Fibroblast of skin of right biceps (primary cell): ENCODE measurements around the gene KLHDC1.
"Not testable (repeated sequence)": the region's sequence is repeated elsewhere in the genome, so short reads cannot be mapped to it uniquely, and the experiment has no call there.

ENCODE experiments used
- DNase-seq: peaks from one replicate; pipeline ENCODE4 v3.0.0-alpha.2; 2013

The KLHDC1 gene

DNA sequence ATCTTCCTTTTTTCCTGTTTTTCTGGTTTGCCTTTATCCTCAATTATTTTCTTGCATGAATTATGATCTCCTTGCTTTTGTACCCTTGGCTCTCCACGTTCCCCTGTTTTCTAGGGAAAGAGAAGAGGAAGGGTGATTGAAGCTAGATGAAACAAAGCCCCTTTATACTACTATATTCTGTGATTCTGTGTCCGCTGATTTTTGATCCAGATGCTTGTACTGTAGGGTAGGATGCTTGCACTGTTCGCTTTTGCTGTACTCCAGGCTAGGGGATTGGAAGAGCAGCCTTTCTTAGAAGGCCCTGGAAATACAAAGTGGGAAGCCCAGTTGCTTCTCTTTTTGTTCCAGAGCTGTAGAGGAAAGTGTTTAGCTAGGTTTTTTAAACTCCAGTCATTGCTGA is 40.0 kb downstream of the KLHDC1 start:
- DNase-seq, result no peak

DNA sequence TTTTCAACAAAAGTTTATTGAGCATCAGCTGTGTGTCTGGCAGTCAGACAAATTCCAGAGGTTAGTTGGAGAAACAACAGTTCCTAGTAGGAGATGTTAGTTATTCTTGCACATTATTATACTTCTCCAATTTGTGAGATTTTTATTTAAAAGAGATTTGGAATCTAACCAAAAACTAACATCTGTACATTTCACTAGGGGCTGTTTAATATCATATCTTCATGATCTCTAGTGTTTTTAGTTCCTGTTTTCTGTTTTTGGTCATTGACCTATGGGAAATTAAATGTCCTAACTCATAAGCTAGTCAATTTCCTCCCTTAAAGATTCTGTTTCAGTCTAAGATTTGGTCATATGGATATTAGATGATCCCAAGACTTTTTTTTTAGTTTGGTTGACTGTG is 40.9 kb downstream of the KLHDC1 start:
- no peak for DNase-seq

DNA sequence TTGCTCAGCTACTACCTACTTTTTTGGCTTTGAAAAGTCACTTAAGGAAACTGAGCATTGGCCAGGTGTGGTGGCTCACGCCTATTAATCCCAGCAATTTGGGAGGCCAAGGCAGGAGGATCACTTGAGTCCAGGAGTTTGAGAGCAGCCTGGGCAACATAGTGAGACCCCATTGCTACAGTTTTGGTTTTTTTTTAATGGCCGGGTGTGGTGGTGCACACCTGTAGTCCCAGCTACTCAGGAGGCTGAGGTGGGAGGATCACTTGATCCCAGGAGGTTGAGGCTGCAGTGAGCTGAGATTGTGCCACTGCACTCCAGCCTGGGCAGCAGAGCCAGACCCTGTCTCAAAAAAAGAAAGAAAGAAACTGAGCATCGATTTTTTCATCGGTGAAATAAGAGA is 42.7 kb downstream of the KLHDC1 start:
- DNase-seq, result not testable (repeated sequence)

DNA sequence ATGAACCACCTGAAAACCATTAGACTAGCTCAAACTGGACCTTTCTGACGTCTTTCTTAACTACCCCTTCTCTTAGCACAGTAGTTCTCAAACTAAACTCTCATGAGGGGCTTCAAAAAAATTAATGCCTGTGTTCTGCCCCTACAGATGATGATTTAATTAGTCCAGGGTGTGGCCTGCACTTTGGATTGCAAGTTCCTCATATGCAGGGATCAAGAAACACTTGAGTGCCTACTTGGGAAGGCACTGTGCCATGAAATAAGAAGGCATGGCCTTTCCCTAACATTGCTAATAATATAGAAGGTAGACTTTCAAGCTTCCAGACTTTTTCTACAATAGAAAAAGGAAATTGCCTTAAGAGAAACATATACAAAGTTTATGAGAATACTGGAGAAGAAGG is 52.3 kb downstream of the KLHDC1 start:
- no peak for DNase-seq

DNA sequence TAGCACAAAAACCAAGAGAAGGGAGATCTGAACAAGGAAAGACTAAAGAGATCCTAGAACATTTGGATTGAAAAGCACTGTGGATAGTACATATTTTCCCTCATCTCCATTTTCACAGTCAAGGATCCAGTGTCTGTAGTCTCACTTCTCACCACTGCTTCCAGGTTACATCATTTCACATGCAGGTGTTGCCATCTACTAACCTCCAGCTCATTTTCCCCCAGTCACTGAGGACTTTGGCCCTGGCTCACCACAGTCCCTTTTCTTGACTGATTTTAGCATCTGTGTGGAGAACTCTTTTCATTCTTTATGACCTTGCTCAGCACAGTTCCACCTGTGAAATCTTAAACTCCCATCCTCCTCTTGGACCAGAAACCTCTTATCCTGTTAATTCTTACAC is 53.6 kb downstream of the KLHDC1 start:
- DNase-seq, result not testable (repeated sequence)

DNA sequence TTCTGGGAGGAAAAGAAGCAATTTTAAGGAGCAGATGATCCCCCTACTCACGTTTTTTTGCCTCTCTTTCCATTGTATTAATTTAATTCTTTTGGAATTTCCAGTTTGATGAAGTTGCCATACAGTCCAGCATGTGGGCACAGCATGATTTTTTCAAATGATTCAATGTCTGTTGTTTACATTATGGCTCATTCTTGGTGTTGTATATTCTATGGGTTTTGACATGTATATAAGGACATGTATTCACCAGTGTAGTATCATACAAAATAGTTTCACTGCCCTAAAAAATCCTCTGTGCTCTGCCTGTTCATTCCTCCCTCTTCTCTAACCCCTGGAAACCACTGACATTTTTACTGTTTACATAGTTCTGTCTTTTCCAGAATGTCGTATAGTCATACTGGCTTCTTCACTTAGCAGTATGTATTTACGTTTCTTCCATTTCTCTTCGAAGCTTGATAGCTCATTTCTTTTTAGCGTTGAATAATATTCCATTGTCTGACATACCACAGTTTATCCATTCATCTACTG is 61.7 kb downstream of the KLHDC1 start:
- DNase-seq, result no peak

DNA sequence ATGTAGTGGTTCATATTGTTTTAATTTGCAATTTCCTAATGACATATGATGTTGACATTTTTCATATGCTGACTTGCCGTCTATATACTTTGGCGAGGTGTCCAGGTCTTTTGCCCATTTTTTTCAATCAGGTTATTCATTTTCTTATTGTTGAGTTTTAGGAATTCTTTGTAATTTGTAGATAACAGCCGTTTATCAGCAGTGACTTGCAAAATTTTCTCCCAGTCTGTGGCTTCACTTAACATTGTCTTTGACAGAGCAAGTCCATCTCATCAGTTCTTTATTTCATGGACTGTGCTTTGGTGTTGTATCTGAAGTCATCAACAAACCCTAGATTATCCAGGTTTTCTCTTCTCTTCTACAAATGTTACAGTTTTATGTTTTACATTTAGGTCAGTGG is 62.5 kb downstream of the KLHDC1 start:
- no peak for DNase-seq

DNA sequence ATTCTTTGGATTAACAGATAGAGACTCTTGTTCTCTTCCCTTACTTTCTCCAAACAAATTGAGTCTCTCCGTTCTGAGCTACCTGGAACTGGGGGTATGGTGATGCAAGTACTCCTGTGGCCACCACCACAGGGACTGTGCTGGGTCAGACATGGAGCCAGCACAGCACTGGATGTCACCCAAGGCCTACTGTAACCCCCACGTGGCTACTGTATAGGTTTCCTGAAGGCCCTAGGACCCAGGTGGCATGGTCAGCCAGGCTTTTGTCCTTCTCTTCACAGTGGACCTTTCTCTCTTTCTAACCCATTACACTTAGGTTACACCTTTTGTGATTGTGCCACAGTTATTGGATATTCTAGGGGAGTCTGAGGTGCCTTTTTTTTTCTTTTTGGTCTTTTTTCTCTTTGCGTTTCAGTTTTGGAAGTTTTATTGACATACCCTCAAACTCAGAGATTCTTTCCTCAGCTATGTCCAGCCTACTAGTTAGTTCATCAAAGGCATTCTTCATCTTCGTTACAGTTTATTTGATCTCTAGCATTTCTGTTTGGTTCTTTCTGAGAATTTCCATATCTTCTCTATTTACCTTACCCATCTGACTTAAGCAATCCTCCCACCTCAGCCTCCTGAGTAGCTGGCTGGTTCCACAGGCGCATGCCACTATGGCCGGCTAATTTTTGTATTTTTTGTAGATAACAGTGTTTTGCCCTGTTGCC is 69.1 kb downstream of the KLHDC1 start:
- no peak for DNase-seq

DNA sequence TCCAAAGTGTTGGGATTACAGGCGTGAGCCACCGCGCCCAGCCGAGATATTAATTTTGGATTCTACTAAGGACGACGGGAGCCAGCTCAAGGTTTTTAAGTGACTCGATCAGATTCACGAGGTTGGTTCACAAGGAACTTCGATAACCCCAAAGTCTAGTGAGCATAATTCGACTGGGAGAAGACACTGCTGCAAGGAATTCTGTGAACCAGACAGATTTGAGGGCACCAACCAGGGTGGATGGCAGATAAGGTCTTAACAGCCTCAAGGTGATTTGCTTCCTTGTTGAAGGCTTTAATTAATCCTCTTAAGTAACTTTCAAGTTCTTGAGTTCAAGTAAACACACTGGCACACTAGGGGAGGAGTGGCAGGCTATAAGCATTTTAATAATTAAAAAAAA is 73.9 kb downstream of the KLHDC1 start:
- no peak for DNase-seq

DNA sequence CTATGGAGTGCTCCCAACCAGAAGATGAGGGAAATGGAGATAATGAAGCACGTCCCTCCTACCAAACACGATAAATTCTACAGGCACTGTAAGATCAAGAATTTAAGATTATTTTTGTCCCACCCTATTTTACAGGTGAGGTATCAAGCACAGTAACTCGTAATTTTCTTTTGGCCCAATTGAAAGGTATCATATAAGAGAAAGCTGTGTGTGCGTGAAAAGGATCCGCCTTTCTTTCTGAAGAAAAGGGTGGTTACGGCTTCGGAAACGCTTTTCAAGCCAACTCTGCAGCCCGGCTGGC is 74.3 kb downstream of the KLHDC1 start:
- DNase-seq, result no peak

DNA sequence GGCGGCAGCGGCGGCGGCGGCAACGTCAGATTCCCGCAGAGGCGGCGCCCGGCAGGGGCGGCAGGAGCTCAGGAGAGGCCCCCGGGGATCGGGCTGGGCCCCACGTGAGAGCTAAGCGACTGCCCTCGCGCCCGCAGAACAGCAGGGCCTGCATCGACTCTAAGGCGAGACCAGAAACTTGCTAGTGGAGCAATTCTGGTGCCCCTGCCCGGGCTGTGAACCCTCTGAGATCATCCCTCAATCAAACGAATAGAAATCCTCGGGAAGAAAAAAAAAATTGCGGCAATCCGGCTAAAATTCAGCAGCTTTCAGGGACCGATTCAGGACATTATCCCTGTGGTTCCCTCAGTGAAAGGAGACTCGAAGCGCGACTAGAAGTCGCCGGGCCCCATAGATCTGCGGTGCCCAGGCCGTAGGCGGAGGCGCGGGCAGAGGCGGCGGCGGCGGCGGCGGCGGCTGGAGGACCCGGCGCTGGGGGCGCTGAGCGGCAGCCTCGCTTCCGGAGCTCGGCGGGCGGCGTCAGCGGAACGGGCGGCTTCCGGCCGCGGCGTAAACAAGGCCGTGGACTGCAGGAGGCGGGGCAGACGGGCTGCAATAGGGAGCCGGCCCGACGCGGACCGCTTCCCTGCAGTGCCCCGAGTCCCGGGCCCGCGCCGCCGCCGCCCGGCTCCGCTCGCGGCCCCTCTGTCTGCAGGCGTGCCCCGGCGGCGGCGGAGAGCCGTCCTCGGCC is 74.8 kb downstream of the KLHDC1 start, which contains the start of gene KLHDC2:
TSS of gene KLHDC2 (plus strand) at position 583 of the 730 bp plus-strand sequence. CDS start 316 bp downstream, outside the sequence.
- peak; percentile 91 for DNase-seq

DNA sequence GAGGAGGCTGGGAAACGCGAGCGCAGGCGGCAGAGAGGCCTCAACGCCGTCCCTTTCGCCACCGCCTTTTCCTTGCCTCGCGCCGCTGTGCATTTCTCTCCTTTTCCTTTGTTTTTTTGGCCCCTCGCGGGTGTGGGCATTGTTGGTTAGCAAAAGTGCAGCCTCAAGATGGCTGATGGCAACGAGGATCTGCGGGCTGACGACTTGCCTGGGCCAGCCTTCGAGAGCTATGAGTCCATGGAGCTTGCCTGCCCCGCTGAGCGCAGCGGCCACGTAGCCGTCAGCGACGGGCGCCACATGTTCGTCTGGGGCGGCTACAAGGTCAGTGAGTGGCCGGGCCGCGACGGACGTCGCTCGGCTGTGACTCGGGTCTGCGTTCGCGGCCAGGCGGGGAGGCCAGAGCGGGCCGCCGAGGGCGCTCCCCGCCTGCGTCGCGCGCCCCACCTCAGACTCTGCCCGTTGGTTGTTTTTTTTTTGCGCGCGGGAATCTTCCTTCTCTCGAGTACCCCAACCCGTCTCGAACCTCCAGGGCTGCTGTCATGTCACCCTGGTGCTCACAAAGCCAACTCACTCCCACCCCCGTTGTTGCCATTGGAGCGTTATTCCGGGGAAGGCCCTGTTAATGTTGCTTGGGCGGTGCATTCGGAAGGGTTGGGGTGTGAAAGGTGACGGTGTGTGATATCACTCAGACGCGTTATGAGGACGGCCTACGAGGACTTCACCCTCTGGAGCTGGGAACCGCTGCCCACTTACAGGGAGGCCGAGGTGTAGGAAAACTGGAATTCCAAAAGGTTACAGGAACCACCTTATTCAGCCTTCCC is 75.6 kb downstream of the KLHDC1 start:
- DNase-seq, result peak; percentile 67

DNA sequence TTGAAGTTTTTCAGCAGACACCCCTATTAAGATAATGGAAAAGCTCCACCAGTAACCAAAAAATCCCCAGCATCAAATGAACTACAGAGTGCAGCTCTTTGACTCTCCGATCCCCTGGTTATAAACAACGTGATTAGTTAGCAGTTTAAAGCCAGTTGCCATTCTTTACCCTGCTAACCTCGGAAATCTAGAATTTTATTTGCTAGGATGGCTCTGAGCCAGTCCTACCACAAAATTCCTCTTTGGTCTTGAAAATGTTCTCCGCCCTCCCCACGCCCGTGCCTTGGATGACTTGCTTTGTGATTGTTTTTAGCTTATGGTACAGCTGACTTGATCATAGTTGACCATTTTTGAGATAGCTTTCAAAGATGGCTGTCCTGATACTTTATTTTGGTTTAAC is 76.3 kb downstream of the KLHDC1 start:
- peak; percentile 57 for DNase-seq

DNA sequence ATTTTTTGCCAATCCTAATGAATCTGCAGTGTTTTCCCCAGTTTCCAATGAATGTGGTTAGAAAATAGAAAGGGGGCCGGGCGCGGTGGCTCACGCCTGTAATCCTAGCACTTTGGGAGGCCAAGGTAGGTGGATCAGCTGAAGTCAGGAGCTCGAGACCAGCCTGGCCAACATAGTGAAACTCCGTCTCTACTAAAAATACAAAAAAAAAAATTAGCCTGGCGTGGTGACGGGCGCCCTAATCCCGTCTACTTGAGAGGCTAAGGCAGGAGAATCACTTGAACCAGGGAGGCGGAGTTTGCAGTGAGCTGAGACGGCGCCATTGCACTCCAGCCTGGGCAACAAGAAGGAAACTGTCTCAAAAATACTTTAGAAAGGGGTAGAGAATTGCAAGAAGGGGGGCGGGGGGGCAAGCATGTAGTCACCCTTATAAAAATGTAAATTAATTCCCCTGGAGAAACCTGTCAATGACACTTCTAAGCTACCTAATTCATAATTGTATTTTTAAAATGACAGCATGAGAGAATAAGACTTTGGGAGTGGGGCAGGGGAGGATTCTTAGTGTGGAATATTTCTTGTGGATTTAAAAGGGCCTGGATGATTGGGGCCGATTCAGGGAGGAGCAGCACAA is 76.8 kb downstream of the KLHDC1 start:
- DNase-seq, result no peak

DNA sequence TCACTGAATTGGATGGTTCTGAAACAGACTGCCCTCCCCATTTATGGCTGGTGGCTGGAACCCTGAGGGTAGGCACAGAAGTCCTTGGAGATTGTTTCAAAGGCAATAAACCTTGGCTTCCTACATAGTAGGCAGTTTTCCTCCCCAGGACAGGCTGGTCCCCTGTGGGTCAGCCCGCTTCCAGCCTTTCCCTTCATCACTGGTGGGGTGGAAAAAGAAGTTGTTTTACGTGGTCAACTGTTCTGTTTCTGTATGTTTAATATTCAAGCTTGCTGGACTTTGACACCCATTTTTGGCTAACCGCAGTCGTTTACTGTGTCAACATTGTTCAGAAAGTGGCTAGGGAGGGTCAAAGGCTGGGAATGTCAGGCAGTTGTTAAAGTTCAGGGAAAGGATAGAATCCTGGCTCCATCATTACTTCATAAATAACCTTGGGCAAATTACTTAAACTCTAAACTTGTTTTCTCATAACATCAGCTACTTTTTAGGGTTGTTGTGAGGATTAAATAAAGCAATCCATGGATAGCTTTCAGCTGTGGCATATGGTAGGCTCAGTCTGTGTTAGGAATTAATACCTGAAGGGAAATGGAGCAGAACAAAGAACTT is 77.4 kb downstream of the KLHDC1 start:
- no peak for DNase-seq

DNA sequence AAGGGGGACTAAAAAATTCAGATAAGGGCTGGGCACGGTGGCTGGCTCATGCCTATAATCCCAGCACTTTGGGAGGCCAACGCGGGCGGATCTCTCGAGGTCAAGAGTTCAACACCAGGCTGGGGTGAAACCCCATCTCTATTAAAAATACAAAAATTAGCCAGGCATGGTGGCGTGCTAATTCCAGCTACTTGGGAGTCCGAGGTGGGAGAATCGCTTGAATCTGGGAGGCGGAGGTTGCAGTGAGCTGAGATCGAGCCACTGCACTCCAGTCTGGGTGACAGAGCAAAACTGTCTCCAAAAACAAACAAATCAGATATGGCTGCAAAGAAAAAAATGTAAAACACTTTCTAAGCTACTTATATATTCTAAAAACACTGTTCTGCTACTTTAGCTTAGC is 78.8 kb downstream of the KLHDC1 start:
- not testable (repeated sequence) for DNase-seq

DNA sequence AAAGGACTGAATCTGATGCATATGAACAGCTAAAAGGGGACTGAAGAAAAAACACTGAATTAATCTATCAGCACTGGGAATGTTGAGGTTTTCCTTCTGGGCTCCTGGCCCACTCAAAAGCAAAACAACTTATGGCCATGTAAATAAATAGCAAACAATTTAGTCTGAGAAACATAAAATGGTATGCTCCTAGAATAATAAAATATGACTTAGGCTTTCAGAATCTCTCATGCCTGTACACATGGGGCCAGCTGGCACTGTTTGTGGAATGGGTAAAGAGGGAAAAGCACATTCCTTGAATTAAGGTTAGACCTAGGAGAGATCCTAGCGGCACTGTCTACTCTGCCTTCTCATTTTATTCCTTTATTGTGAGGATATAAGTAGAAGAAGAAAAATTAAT is 81.2 kb downstream of the KLHDC1 start:
- DNase-seq, result no peak

DNA sequence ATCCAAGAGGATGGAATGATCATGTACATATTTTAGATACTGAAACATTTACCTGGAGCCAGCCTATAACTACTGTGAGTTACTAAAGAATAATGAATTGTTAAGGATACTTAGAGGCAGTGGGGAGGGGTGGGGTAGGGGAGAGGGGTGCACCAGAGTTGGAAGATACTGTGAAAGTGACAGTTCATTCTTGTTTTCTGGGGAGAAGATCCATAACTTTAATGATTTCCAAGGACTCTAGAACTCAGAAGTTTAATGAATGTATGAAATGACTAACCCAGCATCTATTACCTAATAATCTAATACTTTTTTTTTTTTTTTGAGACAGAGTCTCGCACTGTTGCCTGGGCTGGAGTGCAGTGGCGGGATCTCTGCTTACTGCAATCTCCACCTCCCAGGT is 85.5 kb downstream of the KLHDC1 start:
- DNase-seq, result no peak

DNA sequence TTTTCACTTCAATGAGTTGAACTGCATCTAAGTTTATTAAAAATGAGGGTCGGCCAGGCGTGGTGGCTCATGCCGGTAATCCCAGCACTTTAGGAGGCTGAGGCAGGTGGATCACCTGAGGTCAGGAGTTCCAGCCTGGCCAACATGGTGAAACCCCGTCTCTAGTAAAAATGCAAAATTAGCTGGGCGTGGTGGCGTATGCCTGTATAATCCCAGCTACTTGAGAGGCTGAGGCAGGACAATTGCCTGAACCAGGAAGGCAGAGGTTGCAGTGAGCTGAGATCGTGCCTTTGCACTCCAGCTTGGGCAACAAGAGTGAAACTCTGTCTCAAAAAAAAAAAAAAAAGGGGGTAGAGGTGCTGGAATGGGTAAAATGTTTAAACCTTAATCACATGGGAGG is 88.1 kb downstream of the KLHDC1 start:
- not testable (repeated sequence) for DNase-seq

DNA sequence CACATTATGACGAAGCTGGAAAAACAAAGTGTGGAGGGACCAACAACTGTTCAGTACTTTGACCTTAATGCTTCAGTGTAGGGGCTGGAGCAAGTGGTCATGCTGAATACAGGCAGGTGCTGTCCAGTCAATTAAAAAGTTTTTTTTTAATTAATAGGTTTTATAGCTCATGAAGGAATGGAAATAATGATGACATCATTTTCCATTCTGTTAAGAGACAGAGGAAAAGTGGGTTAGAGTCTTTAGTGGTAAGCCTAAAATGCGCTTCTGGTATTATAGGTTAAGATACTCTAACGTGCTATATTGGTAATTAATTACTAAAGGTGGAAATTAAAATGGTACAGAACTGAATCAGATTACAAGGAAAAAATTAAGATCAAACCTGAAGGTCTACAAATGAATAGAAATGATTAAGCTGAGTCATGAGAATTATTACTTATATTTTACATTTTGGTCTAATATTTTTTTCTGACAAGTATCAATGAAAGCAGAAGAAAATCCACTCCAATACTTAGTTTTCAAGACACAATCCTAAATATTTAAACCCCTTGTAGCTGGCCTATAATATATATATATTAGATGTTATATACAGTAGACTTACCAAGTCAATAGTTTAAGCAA is 90.6 kb downstream of the KLHDC1 start:
- no peak for DNase-seq

DNA sequence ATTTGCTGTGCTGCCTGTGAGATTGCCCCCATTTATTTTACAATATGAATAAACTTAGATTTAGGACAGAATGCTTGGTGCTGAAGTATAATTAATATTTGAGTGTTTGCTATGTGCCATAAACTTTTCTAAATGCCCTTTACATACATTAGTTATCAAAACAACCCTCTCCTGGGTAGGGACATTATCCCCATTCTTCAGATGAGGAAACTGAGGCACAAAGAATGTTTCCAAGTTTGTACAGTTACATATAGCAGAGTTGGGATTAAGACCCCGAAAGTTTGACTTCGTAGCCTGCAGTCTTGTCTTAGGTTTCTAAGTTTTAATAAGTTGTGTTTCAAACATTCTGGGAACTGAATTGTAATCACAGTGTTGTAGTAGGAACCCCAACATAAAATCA is 93.4 kb downstream of the KLHDC1 start:
- DNase-seq, result no peak

DNA sequence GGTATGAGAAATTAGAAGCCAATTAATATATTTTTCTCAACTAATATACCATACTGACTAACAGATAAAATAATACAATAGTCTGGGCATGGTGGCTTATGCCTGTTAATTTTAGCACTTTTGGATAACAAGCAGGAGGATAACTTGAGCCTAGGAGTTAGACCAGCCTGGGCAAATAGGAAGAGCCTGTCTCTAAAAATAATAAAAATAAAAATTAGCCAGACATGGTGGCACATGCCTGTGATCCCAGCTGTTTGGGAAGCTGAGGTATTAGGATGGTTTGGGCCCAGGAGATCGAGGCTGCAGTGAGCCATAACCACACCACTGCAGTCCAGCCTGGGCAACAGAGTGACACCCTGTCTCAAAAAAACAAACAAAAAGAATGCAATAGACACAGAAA is 99.7 kb downstream of the KLHDC1 start:
- DNase-seq, result no peak
